Tibial nerve (tissue), 4 donors: ENCODE data around the gene NFKBIA. TPM values are rescaled to one million over a fixed set of nuclear protein-coding genes. Genes with fewer than 3 reads are reported as not detected.

Experiments
- DNase-seq, 2 donors: peaks; one replicate each; pipeline ENCODE4 v3.0.0-alpha.2; 2019; ENCODE audit warnings: low spot score in 2 of 2
- H3K27ac ChIP-seq, 4 donors: fragments of 200-600 bp; sonication (generic) in 3 of 4; one replicate each; pipeline ENCODE4 v1.5.1; 2017 to 2019; ENCODE audit warnings: mild to moderate bottlenecking in 1 of 4
- H3K27me3 ChIP-seq, 2 donors: fragments of 200-600 bp; sonication (generic) in 1 of 2; one replicate each; pipeline versions ENCODE4 v1.5.1 to v1.6.0; 2017 to 2019
- H3K36me3 ChIP-seq, 3 donors: fragments of 200-600 bp; sonication (generic); one replicate each; pipeline ENCODE4 v1.5.1; 2018 to 2019
- H3K4me1 ChIP-seq, 4 donors: fragments of 200-600 bp; sonication (generic) in 3 of 4; one replicate each; pipeline ENCODE4 v1.5.1; 2017 to 2019
- H3K4me3 ChIP-seq, 4 donors: fragments of 200-600 bp; sonication (generic) in 3 of 4; one replicate each; pipeline ENCODE4 v1.5.1; 2017 to 2019; ENCODE audit warnings: mild to moderate bottlenecking in 1 of 4, moderate library complexity in 1 of 4
- H3K9me3 ChIP-seq, 4 donors: fragments of 200-600 bp; sonication (generic) in 3 of 4; one replicate each; pipeline ENCODE4 v1.5.1; 2017 to 2019
- EP300 ChIP-seq, 2 donors: sonication (generic); formaldehyde crosslinking; IDR thresholded peaks; one replicate each; pipeline ENCODE4 v1.6.1; 2017; ENCODE audit warnings: antibody characterized with exemption in 2 of 2, mild to moderate bottlenecking in 1 of 2
- POLR2A ChIP-seq, 2 donors: fragments of 450-650 bp; IDR thresholded peaks; one replicate each; pipeline ENCODE4 v1.6.1; 2017; ENCODE audit warnings: antibody characterized with exemption in 2 of 2, mild to moderate bottlenecking in 2 of 2, moderate library complexity in 2 of 2
- WGBS, 2 donors: methylation state at CpG; one replicate each; pipeline ENCODE4 v1.1.5; 2018; 5-methylcytosine and 5-hydroxymethylcytosine counted together
- total RNA-seq, 4 donors: library from RNA; depleted of rRNA; stranded (reverse); fragments of >200 nt; gene quantifications; one replicate each; pipeline ENCODE4 v1.1.0, GENCODE V29; 2016
- TF ChIP-seq, protein P1 (sequence below), 5 experiments: fragments of 200-600 bp in 3 of 5; fragments of 450-650 bp in 2 of 5; sonication (generic) in 3 of 5; IDR thresholded peaks; one replicate each; pipeline ENCODE4 v1.5.1; 2016 to 2019; ENCODE audit warnings: antibody characterized with exemption in 5 of 5, mild to moderate bottlenecking in 3 of 5, moderate library complexity in 2 of 5

The NFKBIA gene
- total RNA-seq, 4 donors from 2014 or later: 631 to 1,165 (median 930) TPM

DNA sequence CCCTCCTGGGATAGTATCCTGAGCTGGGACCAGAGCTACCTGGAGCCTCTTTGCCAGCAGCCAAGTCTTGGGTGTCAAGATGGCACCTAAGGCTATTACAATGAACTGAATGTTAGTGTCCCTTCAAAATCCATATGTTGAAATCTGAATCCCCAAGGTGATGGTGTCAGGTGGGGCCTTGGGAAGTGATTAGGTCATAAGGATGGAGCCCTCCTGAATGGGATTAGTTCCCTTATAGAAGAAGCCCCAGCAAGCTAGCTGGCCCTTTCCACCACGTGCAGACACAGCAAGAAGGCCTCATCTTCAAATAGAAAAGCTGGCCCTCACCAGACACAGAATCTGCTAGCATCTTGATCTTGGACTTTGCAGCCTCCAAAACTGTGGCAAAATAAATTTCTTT lies 12.4 kb downstream of the NFKBIA start:
- TF ChIP-seq EP300 (IDR thresholded peaks at IDR 0.05): no peak
- no peak for TF ChIP-seq POLR2A (IDR thresholded peaks at IDR 0.05)
- TF ChIP-seq, protein P1, sequence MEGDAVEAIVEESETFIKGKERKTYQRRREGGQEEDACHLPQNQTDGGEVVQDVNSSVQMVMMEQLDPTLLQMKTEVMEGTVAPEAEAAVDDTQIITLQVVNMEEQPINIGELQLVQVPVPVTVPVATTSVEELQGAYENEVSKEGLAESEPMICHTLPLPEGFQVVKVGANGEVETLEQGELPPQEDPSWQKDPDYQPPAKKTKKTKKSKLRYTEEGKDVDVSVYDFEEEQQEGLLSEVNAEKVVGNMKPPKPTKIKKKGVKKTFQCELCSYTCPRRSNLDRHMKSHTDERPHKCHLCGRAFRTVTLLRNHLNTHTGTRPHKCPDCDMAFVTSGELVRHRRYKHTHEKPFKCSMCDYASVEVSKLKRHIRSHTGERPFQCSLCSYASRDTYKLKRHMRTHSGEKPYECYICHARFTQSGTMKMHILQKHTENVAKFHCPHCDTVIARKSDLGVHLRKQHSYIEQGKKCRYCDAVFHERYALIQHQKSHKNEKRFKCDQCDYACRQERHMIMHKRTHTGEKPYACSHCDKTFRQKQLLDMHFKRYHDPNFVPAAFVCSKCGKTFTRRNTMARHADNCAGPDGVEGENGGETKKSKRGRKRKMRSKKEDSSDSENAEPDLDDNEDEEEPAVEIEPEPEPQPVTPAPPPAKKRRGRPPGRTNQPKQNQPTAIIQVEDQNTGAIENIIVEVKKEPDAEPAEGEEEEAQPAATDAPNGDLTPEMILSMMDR (IDR thresholded peaks at IDR 0.05): no peak
- Histone ChIP-seq H3K27me3 (no peaks in the 10 kb centered on the region), H3K27ac (no peak overlapping the region), H3K4me1 (peaks cover 0 to 14% (median 5%) of the 10 kb centered on the region in 4 donors), H3K36me3 (peaks cover 0 to 4% (median 0%) of the 10 kb centered on the region in 3 donors), H3K9me3 (no peaks in the 10 kb centered on the region), H3K4me3 (no peak overlapping the region)
- 94 to 100% methylated on average over 1 of the region's 1 CpG for WGBS, 2 donors
- DNase-seq: no peak

- H3K4me1 ChIP-seq: peaks cover 0 to 16% (median 7%) of the 10 kb centered on the region in 4 donors
- H3K4me3 ChIP-seq: no peak overlapping the region
- no peaks in the 10 kb centered on the region for H3K9me3 ChIP-seq
- H3K27me3 ChIP-seq: no peaks in the 10 kb centered on the region
- no peak for DNase-seq
- H3K27ac ChIP-seq: no peak overlapping the region
- TF ChIP-seq, protein P1 (IDR thresholded peaks at IDR 0.05): no peak
- TF ChIP-seq EP300 (IDR thresholded peaks at IDR 0.05) (no peak), POLR2A (IDR thresholded peaks at IDR 0.05) (no peak)
- H3K36me3 ChIP-seq: no peaks in the 10 kb centered on the region
- 88 to 100% methylated on average over 3 of the region's 3 CpGs for WGBS, 2 donors
Measured at GRCh38 chr14:35391388-35391710, 13.2 kb downstream of the NFKBIA start.

DNA sequence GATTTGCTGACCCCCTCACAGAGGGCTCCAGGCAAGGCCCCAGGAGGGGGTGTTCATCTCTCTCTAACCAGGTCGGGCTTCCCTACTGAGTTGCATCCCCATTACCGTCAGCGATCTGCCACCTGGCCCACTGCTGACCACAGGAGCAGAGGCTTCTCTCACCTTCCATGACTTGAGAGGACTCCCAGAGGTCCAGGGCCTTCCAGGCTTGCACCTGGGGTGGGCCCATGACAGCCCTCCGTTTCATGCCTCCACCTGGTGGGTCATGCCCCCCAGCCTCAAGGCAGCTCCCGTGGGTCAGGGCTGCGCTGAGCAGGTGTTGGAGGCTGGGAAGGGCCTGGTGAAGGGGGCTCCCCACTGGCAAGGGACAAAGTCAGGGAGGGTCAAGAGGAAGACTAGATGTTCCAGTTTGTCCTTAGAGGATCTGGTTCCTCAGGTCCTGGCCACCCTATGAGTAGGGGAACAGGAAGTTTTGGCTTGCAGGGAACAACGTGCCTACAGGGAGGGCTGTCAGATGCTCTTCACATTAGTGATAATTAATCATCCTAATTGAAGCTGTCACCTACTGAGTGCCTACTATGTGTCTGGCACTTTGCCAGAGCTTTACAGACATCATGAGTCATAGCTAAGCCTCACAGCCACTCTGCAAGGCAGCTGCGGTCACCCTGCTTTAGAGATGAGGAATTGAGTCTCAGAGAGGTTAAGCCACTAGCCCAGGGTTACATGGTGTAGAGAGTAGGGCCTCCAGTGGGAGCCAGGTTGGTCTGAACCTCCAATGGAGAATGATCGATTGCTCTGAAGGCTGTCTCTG lies 13.8 kb downstream of the NFKBIA start:
- no peak for DNase-seq
- TF ChIP-seq, protein P1 (IDR thresholded peaks at IDR 0.05): no peak
- TF ChIP-seq EP300 (IDR thresholded peaks at IDR 0.05): no peak
- no peak for TF ChIP-seq POLR2A (IDR thresholded peaks at IDR 0.05)
- Histone ChIP-seq H3K4me3 (no peak overlapping the region), H3K36me3 (no peaks in the 10 kb centered on the region), H3K27me3 (no peaks in the 10 kb centered on the region), H3K4me1 (peaks cover 0 to 22% (median 13%) of the 10 kb centered on the region in 4 donors), H3K27ac (no peak overlapping the region), H3K9me3 (no peaks in the 10 kb centered on the region)
- WGBS, 2 donors: 73 to 79% methylated on average over 9 of the region's 9 CpGs

DNA sequence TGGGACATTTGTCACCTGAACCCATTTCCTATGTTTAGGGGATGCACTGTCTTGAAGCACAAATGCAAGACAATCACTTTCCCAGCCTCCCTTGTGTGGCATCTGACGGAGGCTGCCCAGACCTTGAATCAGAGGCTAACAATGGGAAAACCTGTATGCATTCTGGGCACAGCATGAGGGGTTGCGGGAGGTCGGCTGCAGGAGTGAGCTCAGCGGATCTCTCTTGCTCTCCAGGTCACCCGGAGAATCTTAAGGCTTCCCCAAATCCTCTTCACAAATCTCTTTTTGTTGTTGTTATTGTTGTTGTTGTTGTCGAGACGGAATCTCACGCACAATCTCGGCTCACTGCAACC lies 15.3 kb downstream of the NFKBIA start:
- no peak overlapping the region for H3K4me3 ChIP-seq
- 93 to 96% methylated on average over 9 of the region's 9 CpGs for WGBS, 2 donors
- TF ChIP-seq, protein P1 (IDR thresholded peaks at IDR 0.05): no peak
- TF ChIP-seq POLR2A (IDR thresholded peaks at IDR 0.05): no peak
- TF ChIP-seq EP300 (IDR thresholded peaks at IDR 0.05): no peak
- H3K27me3 ChIP-seq: no peaks in the 10 kb centered on the region
- no peak overlapping the region for H3K27ac ChIP-seq
- no peaks in the 10 kb centered on the region for H3K9me3 ChIP-seq
- H3K4me1 ChIP-seq: peaks cover 0 to 33% (median 25%) of the 10 kb centered on the region in 4 donors
- DNase-seq: no peak
- no peaks in the 10 kb centered on the region for H3K36me3 ChIP-seq

GRCh38 chr14:35388656-35389314 lies 15.8 kb downstream of the NFKBIA start:
- H3K27ac ChIP-seq: no peak overlapping the region
- H3K36me3 ChIP-seq: no peaks in the 10 kb centered on the region
- no peak for DNase-seq
- no peak overlapping the region for H3K4me3 ChIP-seq
- H3K27me3 ChIP-seq: no peaks in the 10 kb centered on the region
- WGBS, 2 donors: 90 to 97% methylated on average over 13 to 14 of the region's 14 CpGs
- no peaks in the 10 kb centered on the region for H3K9me3 ChIP-seq
- no peak for TF ChIP-seq POLR2A (IDR thresholded peaks at IDR 0.05)
- no peak for TF ChIP-seq EP300 (IDR thresholded peaks at IDR 0.05)
- TF ChIP-seq, protein P1 (IDR thresholded peaks at IDR 0.05): no peak
- peaks cover 0 to 34% (median 27%) of the 10 kb centered on the region in 4 donors for H3K4me1 ChIP-seq
